HEK293 (cell line): ENCODE measurements around the gene ACOX2.

Experiments
- KLF16 ChIP-seq: fragments of 450-650 bp; formaldehyde crosslinking; IDR thresholded peaks from 2 replicates; pipeline ENCODE4 v1.5.1; 2017; ENCODE audit warnings: missing biosample characterization, missing genetic modification characterization
- KLF7 ChIP-seq: fragments of 450-650 bp; formaldehyde crosslinking; IDR thresholded peaks from 2 replicates; pipeline ENCODE4 v1.5.1; 2016; ENCODE audit warnings: missing biosample characterization, missing genetic modification characterization, borderline replicate concordance
- KLF8 ChIP-seq: fragments of 450-650 bp; formaldehyde crosslinking; IDR thresholded peaks from 2 replicates; pipeline ENCODE4 v1.5.1; 2016; ENCODE audit warnings: missing biosample characterization, missing genetic modification characterization
- PRDM1 ChIP-seq: fragments of 450-650 bp; formaldehyde crosslinking; IDR thresholded peaks from 2 replicates; pipeline ENCODE4; 2016; ENCODE audit warnings: missing biosample characterization, missing genetic modification characterization
- SALL2 ChIP-seq: fragments of 450-650 bp; formaldehyde crosslinking; IDR thresholded peaks from 2 replicates; pipeline ENCODE4 v1.5.0; 2017; ENCODE audit warnings: missing biosample characterization, mild to moderate bottlenecking, missing genetic modification characterization, borderline replicate concordance
- SP2 ChIP-seq: fragments of 450-650 bp; formaldehyde crosslinking; IDR thresholded peaks from 2 replicates; pipeline ENCODE4 v1.5.1; 2016; ENCODE audit warnings: missing biosample characterization, missing genetic modification characterization
- WT1 ChIP-seq: fragments of 450-650 bp; formaldehyde crosslinking; IDR thresholded peaks from 2 replicates; pipeline ENCODE4 v1.5.1; 2016; ENCODE audit warnings: missing biosample characterization, missing genetic modification characterization
- ZFHX2 ChIP-seq: fragments of 450-650 bp; formaldehyde crosslinking; conservative IDR thresholded peaks from 2 replicates; pipeline ENCODE4 v1.5.1; 2016; ENCODE audit warnings: missing biosample characterization, missing genetic modification characterization
- ZFP3 ChIP-seq: fragments of 450-650 bp; formaldehyde crosslinking; IDR thresholded peaks from 2 replicates; pipeline ENCODE4 v1.5.1; 2016; ENCODE audit warnings: low read depth, missing biosample characterization, missing genetic modification characterization
- ZNF132 ChIP-seq: fragments of 450-650 bp; formaldehyde crosslinking; IDR thresholded peaks from 2 replicates; pipeline ENCODE4 v1.5.1; 2017; ENCODE audit warnings: missing biosample characterization, missing genetic modification characterization, borderline replicate concordance
- ZNF138 ChIP-seq: fragments of 450-650 bp; formaldehyde crosslinking; IDR thresholded peaks from 2 replicates; pipeline ENCODE4 v1.5.1; 2016; ENCODE audit warnings: missing biosample characterization, missing genetic modification characterization, borderline replicate concordance
- ZNF146 ChIP-seq: fragments of 450-650 bp; formaldehyde crosslinking; IDR thresholded peaks from 2 replicates; pipeline ENCODE4 v1.5.1; 2016; ENCODE audit warnings: missing biosample characterization, missing genetic modification characterization
- ZNF157 ChIP-seq: fragments of 450-650 bp; formaldehyde crosslinking; IDR thresholded peaks from 2 replicates; pipeline ENCODE4 v1.5.1; 2016; ENCODE audit warnings: missing biosample characterization, missing genetic modification characterization
- ZNF19 ChIP-seq: fragments of 450-650 bp; formaldehyde crosslinking; IDR thresholded peaks from 2 replicates; pipeline ENCODE4; 2016; ENCODE audit warnings: missing biosample characterization, missing genetic modification characterization, low read depth
- ZNF223 ChIP-seq: fragments of 450-650 bp; formaldehyde crosslinking; IDR thresholded peaks from 2 replicates; pipeline ENCODE4 v1.5.1; 2016; ENCODE audit warnings: missing biosample characterization, missing genetic modification characterization
- ZNF311 ChIP-seq: fragments of 450-650 bp; formaldehyde crosslinking; IDR thresholded peaks from 2 replicates; pipeline ENCODE4 v1.5.1; 2017; ENCODE audit warnings: missing biosample characterization, missing genetic modification characterization, borderline replicate concordance
- ZNF510 ChIP-seq: fragments of 450-650 bp; formaldehyde crosslinking; IDR thresholded peaks from 2 replicates; pipeline ENCODE4 v1.5.1; 2018; ENCODE audit warnings: mild to moderate bottlenecking, missing genetic modification characterization, missing biosample characterization; ENCODE audit not compliant: insufficient replicate concordance
- ZNF514 ChIP-seq: fragments of 450-650 bp; formaldehyde crosslinking; IDR thresholded peaks from 2 replicates; pipeline ENCODE4 v1.5.1; 2016; ENCODE audit warnings: missing biosample characterization, missing genetic modification characterization
- ZNF548 ChIP-seq: fragments of 450-650 bp; formaldehyde crosslinking; IDR thresholded peaks from 2 replicates; pipeline ENCODE4 v1.5.1; 2016; ENCODE audit warnings: missing biosample characterization, missing genetic modification characterization
- ZNF561 ChIP-seq: fragments of 450-650 bp; IDR thresholded peaks from 2 replicates; pipeline ENCODE4 v1.5.1; 2018; ENCODE audit warnings: missing biosample characterization, missing genetic modification characterization, borderline replicate concordance
- ZNF585B ChIP-seq: fragments of 450-650 bp; formaldehyde crosslinking; IDR thresholded peaks from 2 replicates; pipeline ENCODE4 v1.5.1; 2016; ENCODE audit warnings: missing biosample characterization, missing genetic modification characterization
- ZNF621 ChIP-seq: fragments of 450-650 bp; formaldehyde crosslinking; IDR thresholded peaks from 2 replicates; pipeline ENCODE4 v1.5.1; 2017; ENCODE audit warnings: missing biosample characterization, missing genetic modification characterization
- ZNF658 ChIP-seq: fragments of 450-650 bp; formaldehyde crosslinking; IDR thresholded peaks from 2 replicates; pipeline ENCODE4; 2016; ENCODE audit warnings: missing biosample characterization, missing genetic modification characterization
- ZSCAN16 ChIP-seq: fragments of 450-650 bp; formaldehyde crosslinking; IDR thresholded peaks from 2 replicates; pipeline ENCODE4 v1.5.1; 2016; ENCODE audit warnings: missing biosample characterization, missing genetic modification characterization
- TF ChIP-seq, protein P1 (sequence below): fragments of 450-650 bp; formaldehyde crosslinking; IDR thresholded peaks from 2 replicates; pipeline ENCODE4 v1.5.1; 2016; ENCODE audit warnings: missing biosample characterization, missing genetic modification characterization
- TF ChIP-seq, protein P2 (sequence below): fragments of 450-650 bp; formaldehyde crosslinking; IDR thresholded peaks from 2 replicates; pipeline ENCODE4 v1.5.1; 2016; ENCODE audit warnings: missing biosample characterization, missing genetic modification characterization
- TF ChIP-seq, protein P3 (sequence below): fragments of 450-650 bp; formaldehyde crosslinking; IDR thresholded peaks from 2 replicates; pipeline ENCODE4 v1.5.1; 2016; ENCODE audit warnings: missing biosample characterization, missing genetic modification characterization, low read depth
- TF ChIP-seq, protein P4 (sequence below): fragments of 450-650 bp; formaldehyde crosslinking; IDR thresholded peaks from 2 replicates; pipeline ENCODE4 v1.5.1; 2016; ENCODE audit warnings: missing biosample characterization, missing genetic modification characterization
- TF ChIP-seq, protein P5 (sequence below): fragments of 450-650 bp; formaldehyde crosslinking; IDR thresholded peaks from 2 replicates; pipeline ENCODE4 v1.5.1; 2016; ENCODE audit warnings: missing biosample characterization, missing genetic modification characterization

ACOX2 gene

DNA sequence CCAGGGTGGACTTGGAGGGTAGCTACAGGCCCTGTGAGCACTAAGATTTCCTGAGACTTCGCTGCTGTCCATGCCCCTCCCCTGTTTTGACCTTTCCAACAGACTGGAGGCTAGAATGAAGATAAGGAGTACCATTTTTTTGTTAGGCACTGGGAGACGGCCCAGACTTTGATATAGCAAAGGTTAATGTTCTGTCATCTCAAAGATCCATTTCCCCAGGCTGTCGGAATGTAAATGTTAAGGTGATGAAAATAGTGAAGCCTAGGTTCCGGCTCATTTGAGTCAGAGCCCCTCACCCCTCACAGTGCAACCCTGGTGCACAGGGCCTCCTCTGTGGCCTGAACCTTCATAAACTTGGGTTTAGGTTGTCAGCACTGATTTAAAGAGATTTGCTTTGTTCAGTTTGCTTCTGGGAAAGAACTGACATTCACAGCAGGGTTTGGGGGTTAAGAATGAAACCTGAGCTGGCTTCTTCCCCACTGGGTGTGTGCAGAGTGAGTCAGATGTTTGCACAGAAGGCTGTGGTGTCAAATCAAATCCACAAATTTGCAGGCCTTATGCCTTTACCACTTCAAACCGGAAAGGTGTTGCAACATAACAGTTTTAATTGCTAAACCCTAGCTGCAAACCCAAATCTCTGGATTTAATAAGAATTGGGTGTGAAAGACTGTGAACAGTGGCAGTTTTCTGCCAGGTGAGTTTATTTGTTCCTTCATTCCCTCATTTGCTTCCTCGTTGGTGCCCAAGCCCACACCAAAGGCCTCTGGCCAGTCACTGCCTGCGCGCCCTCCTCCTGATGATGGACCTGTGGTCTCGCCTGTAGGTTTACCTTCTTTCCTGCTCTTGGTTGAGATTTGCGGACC is 65.7 kb downstream of the ACOX2 start (continued):
- no peak for TF ChIP-seq ZFP3 (tag by site-specific recombination)
- TF ChIP-seq ZFHX2 (tag by site-specific recombination), result no peak
- TF ChIP-seq ZNF311 (tag by site-specific recombination), result no peak
- no peak for TF ChIP-seq ZNF146
- no peak for TF ChIP-seq ZNF585B
- TF ChIP-seq, protein P1, sequence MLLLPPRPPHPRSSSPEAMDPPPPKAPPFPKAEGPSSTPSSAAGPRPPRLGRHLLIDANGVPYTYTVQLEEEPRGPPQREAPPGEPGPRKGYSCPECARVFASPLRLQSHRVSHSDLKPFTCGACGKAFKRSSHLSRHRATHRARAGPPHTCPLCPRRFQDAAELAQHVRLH (tag by site-specific recombination), result peak; percentile 91
- TF ChIP-seq ZNF132, result no peak
- no peak for TF ChIP-seq ZNF548 (tag by site-specific recombination)
- TF ChIP-seq ZNF138 (tag by site-specific recombination), result no peak
- TF ChIP-seq WT1, result peak; percentile 89
- peak; percentile 99 for TF ChIP-seq ZNF561 (tag by site-specific recombination)
- no peak for TF ChIP-seq ZNF157 (tag by site-specific recombination)
- TF ChIP-seq, protein P2, sequence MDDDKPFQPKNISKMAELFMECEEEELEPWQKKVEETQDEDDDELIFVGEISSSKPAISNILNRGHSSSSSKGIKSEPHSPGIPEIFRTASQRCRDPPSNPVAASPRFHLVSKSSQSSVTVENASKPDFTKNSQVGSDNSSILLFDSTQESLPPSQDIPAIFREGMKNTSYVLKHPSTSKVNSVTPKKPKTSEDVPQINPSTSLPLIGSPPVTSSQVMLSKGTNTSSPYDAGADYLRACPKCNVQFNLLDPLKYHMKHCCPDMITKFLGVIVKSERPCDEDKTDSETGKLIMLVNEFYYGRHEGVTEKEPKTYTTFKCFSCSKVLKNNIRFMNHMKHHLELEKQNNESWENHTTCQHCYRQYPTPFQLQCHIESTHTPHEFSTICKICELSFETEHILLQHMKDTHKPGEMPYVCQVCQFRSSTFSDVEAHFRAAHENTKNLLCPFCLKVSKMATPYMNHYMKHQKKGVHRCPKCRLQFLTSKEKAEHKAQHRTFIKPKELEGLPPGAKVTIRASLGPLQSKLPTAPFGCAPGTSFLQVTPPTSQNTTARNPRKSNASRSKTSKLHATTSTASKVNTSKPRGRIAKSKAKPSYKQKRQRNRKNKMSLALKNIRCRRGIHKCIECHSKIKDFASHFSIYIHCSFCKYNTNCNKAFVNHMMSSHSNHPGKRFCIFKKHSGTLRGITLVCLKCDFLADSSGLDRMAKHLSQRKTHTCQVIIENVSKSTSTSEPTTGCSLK (tag by site-specific recombination), result no peak
- TF ChIP-seq ZNF658, result no peak
- peak; percentile 75 for TF ChIP-seq ZSCAN16
- no peak for TF ChIP-seq ZNF19 (tag by site-specific recombination)
- peak; percentile 77 for TF ChIP-seq KLF8 (tag by site-specific recombination)
- no peak for TF ChIP-seq ZNF510
- no peak for TF ChIP-seq SALL2 (tag by site-specific recombination)
- TF ChIP-seq SP2 (tag by site-specific recombination), result no peak; the same call in 1 of the 2 replicates
- no peak for TF ChIP-seq PRDM1 (tag by site-specific recombination)
- TF ChIP-seq, protein P3, sequence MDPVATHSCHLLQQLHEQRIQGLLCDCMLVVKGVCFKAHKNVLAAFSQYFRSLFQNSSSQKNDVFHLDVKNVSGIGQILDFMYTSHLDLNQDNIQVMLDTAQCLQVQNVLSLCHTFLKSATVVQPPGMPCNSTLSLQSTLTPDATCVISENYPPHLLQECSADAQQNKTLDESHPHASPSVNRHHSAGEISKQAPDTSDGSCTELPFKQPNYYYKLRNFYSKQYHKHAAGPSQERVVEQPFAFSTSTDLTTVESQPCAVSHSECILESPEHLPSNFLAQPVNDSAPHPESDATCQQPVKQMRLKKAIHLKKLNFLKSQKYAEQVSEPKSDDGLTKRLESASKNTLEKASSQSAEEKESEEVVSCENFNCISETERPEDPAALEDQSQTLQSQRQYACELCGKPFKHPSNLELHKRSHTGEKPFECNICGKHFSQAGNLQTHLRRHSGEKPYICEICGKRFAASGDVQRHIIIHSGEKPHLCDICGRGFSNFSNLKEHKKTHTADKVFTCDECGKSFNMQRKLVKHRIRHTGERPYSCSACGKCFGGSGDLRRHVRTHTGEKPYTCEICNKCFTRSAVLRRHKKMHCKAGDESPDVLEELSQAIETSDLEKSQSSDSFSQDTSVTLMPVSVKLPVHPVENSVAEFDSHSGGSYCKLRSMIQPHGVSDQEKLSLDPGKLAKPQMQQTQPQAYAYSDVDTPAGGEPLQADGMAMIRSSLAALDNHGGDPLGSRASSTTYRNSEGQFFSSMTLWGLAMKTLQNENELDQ (tag by site-specific recombination), result no peak
- TF ChIP-seq, protein P4, sequence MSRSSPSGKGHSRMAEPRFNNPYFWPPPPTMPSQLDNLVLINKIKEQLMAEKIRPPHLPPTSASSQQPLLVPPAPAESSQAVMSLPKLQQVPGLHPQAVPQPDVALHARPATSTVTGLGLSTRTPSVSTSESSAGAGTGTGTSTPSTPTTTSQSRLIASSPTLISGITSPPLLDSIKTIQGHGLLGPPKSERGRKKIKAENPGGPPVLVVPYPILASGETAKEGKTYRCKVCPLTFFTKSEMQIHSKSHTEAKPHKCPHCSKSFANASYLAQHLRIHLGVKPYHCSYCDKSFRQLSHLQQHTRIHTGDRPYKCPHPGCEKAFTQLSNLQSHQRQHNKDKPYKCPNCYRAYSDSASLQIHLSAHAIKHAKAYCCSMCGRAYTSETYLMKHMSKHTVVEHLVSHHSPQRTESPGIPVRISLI, result no peak
- no peak for TF ChIP-seq ZNF621 (tag by site-specific recombination)
- TF ChIP-seq KLF7 (tag by site-specific recombination), result peak; percentile 88; the same call in 1 of the 2 replicates
- TF ChIP-seq ZNF223 (tag by site-specific recombination), result 0 out of 2 replicates have a peak, but pooled peaks have one; percentile 70
- TF ChIP-seq KLF16 (tag by site-specific recombination), result no peak
- TF ChIP-seq, protein P5, sequence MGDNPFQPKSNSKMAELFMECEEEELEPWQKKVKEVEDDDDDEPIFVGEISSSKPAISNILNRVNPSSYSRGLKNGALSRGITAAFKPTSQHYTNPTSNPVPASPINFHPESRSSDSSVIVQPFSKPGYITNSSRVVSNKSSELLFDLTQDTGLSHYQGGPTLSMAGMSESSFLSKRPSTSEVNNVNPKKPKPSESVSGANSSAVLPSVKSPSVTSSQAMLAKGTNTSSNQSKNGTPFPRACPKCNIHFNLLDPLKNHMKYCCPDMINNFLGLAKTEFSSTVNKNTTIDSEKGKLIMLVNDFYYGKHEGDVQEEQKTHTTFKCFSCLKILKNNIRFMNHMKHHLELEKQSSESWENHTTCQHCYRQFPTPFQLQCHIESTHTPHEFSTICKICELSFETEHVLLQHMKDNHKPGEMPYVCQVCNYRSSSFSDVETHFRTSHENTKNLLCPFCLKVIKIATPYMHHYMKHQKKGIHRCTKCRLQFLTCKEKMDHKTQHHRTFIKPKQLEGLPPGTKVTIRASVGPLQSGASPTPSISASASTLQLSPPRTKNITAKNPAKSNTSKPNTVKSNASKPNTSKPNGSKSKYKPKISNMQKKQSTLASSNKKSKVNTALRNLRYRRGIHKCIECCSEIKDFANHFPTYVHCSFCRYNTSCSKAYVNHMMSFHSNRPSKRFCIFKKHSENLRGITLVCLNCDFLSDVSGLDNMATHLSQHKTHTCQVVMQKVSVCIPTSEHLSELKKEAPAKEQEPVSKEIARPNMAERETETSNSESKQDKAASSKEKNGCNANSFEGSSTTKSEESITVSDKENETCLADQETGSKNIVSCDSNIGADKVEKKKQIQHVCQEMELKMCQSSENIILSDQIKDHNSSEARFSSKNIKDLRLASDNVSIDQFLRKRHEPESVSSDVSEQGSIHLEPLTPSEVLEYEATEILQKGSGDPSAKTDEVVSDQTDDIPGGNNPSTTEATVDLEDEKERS (tag by site-specific recombination), result no peak
- no peak for TF ChIP-seq ZNF514 (tag by site-specific recombination)
